Skeletal muscle tissue (tissue), 4 donors: ENCODE results near the gene TMTC1. TPM values are rescaled to one million over a fixed set of nuclear protein-coding genes. Genes with fewer than 3 reads are reported as not detected.

Source experiments
- H3K27ac ChIP-seq: one replicate; pipeline ENCODE4 v1.7.0; 2013; ENCODE audit warnings: mild to moderate bottlenecking, low read depth, low read length, inconsistent platforms
- H3K27me3 ChIP-seq, 3 donors: one replicate each; pipeline ENCODE4 v1.7.0; 2013; ENCODE audit warnings: low read length in 3 of 3; ENCODE audit not compliant: control insufficient read depth in 3 of 3, insufficient read depth in 3 of 3
- H3K36me3 ChIP-seq, 3 donors: one replicate each; pipeline ENCODE4 v1.7.0; 2013; ENCODE audit warnings: low read length in 3 of 3; ENCODE audit not compliant: control insufficient read depth in 3 of 3, insufficient read depth in 3 of 3
- H3K4me1 ChIP-seq, 3 donors: one replicate each; pipeline ENCODE4 v1.7.0; 2013; ENCODE audit warnings: low read length in 3 of 3, mild to moderate bottlenecking in 3 of 3; ENCODE audit not compliant: control insufficient read depth in 3 of 3, insufficient read depth in 3 of 3
- H3K4me3 ChIP-seq, 3 donors: one replicate each; pipeline ENCODE4 v1.7.0; 2013; ENCODE audit warnings: low read length in 3 of 3
- H3K9ac ChIP-seq, 3 donors: one replicate each; pipeline ENCODE4 v1.7.0; 2013; ENCODE audit warnings: low read length in 3 of 3, mild to moderate bottlenecking in 3 of 3, moderate library complexity in 2 of 3, low read depth in 1 of 3
- H3K9me3 ChIP-seq, 3 donors: one replicate each; pipeline ENCODE4 v1.7.0; 2013; ENCODE audit warnings: low read length in 3 of 3; ENCODE audit not compliant: control insufficient read depth in 3 of 3
- total RNA-seq: library from RNA; depleted of rRNA; stranded (reverse); fragments of >200 nt; gene quantifications from one replicate; pipeline ENCODE4 v1.2.3, GENCODE V29; 2014
- donor health status: Osteomylitis.

TMTC1 gene
- total RNA-seq, 1 donor from 2014 or later: 37.6 TPM

GRCh38 chr12:29719381-29719780, 64.4 kb downstream of the TMTC1 start:
- Histone ChIP-seq H3K4me1 (peaks cover 2 to 4% (median 3%) of the 10 kb centered on the region in 3 donors), H3K9me3 (no peaks in the 10 kb centered on the region), H3K27me3 (no peaks in the 10 kb centered on the region), H3K36me3 (peaks cover 0 to 5% (median 0%) of the 10 kb centered on the region in 3 donors), H3K4me3 (no peak overlapping the region), H3K27ac (no peak overlapping the region), H3K9ac (no peak overlapping the region)

GRCh38 chr12:29717540-29718100, 66.1 kb downstream of the TMTC1 start:
- H3K36me3 ChIP-seq: peaks cover 0 to 5% (median 0%) of the 10 kb centered on the region in 3 donors
- no peak overlapping the region for H3K27ac ChIP-seq
- H3K4me3 ChIP-seq: no peak overlapping the region
- no peak overlapping the region for H3K9ac ChIP-seq
- no peaks in the 10 kb centered on the region for H3K9me3 ChIP-seq
- H3K27me3 ChIP-seq: no peaks in the 10 kb centered on the region
- peaks cover 6 to 19% (median 9%) of the 10 kb centered on the region in 3 donors for H3K4me1 ChIP-seq

GRCh38 chr12:29714966-29715365, 68.8 kb downstream of the TMTC1 start:
- Histone ChIP-seq H3K27me3 (no peaks in the 10 kb centered on the region), H3K9ac (no peak overlapping the region), H3K27ac (no peak overlapping the region), H3K4me1 (peaks cover 12 to 30% (median 13%) of the 10 kb centered on the region in 3 donors), H3K4me3 (no peak overlapping the region), H3K9me3 (no peaks in the 10 kb centered on the region), H3K36me3 (peaks cover 0 to 3% (median 0%) of the 10 kb centered on the region in 3 donors)

GRCh38 chr12:29713729-29714128, 70.0 kb downstream of the TMTC1 start:
- no peak overlapping the region for H3K9ac ChIP-seq
- no peaks in the 10 kb centered on the region for H3K27me3 ChIP-seq
- no peaks in the 10 kb centered on the region for H3K9me3 ChIP-seq
- no peaks in the 10 kb centered on the region for H3K36me3 ChIP-seq
- H3K4me3 ChIP-seq: no peak overlapping the region
- H3K27ac ChIP-seq: peak overlapping the region; percentile 41
- H3K4me1 ChIP-seq: peaks cover 12 to 34% (median 17%) of the 10 kb centered on the region in 3 donors

- peaks cover 12 to 34% (median 20%) of the 10 kb centered on the region in 3 donors for H3K4me1 ChIP-seq
- H3K27ac ChIP-seq: no peak overlapping the region
- no peak overlapping the region for H3K4me3 ChIP-seq
- H3K9me3 ChIP-seq: no peaks in the 10 kb centered on the region
- no peaks in the 10 kb centered on the region for H3K27me3 ChIP-seq
- H3K36me3 ChIP-seq: no peaks in the 10 kb centered on the region
- H3K9ac ChIP-seq: no peak overlapping the region
These were observed 72.4 kb downstream of the TMTC1 start for GRCh38 chr12:29711381-29711780.

- Histone ChIP-seq H3K36me3 (peaks cover 0 to under 1% (median 0%) of the 10 kb centered on the region in 3 donors), H3K27ac (no peak overlapping the region), H3K4me1 (peaks cover 12 to 34% (median 20%) of the 10 kb centered on the region in 3 donors), H3K27me3 (no peaks in the 10 kb centered on the region), H3K9ac (peak overlapping the region in 1 of 3 donors; percentile 32), H3K4me3 (peak overlapping the region in 1 of 3 donors; percentile 15), H3K9me3 (no peaks in the 10 kb centered on the region)
These were observed 73.6 kb downstream of the TMTC1 start for GRCh38 chr12:29710104-29710503.

GRCh38 chr12:29709496-29710040, 74.2 kb downstream of the TMTC1 start:
- Histone ChIP-seq H3K27me3 (no peaks in the 10 kb centered on the region), H3K9me3 (no peaks in the 10 kb centered on the region), H3K27ac (no peak overlapping the region), H3K9ac (peak overlapping the region in 1 of 3 donors; percentile 32), H3K4me1 (peaks cover 11 to 31% (median 19%) of the 10 kb centered on the region in 3 donors), H3K4me3 (peak overlapping the region in 1 of 3 donors; percentile 15), H3K36me3 (peaks cover 0 to 3% (median 0%) of the 10 kb centered on the region in 3 donors)

- no peak overlapping the region for H3K27ac ChIP-seq
- no peaks in the 10 kb centered on the region for H3K27me3 ChIP-seq
- no peaks in the 10 kb centered on the region for H3K9me3 ChIP-seq
- H3K4me1 ChIP-seq: peaks cover 9 to 29% (median 17%) of the 10 kb centered on the region in 3 donors
- peaks cover 0 to 3% (median 0%) of the 10 kb centered on the region in 3 donors for H3K36me3 ChIP-seq
- no peak overlapping the region for H3K9ac ChIP-seq
- no peak overlapping the region for H3K4me3 ChIP-seq
These were observed 74.7 kb downstream of the TMTC1 start for GRCh38 chr12:29709054-29709453.

- no peaks in the 10 kb centered on the region for H3K9me3 ChIP-seq
- H3K4me1 ChIP-seq: peaks cover 6 to 17% (median 10%) of the 10 kb centered on the region in 3 donors
- H3K27ac ChIP-seq: no peak overlapping the region
- no peak overlapping the region for H3K4me3 ChIP-seq
- no peak overlapping the region for H3K9ac ChIP-seq
- H3K36me3 ChIP-seq: peaks cover 0 to 3% (median 0%) of the 10 kb centered on the region in 3 donors
- H3K27me3 ChIP-seq: no peaks in the 10 kb centered on the region
These were observed 75.9 kb downstream of the TMTC1 start for GRCh38 chr12:29707846-29708245.

GRCh38 chr12:29706311-29706710, 77.4 kb downstream of the TMTC1 start:
- Histone ChIP-seq H3K4me1 (peaks cover 6 to 16% (median 10%) of the 10 kb centered on the region in 3 donors), H3K27ac (no peak overlapping the region), H3K4me3 (no peak overlapping the region), H3K9ac (no peak overlapping the region), H3K27me3 (no peaks in the 10 kb centered on the region), H3K9me3 (no peaks in the 10 kb centered on the region), H3K36me3 (peaks cover 0 to 3% (median 0%) of the 10 kb centered on the region in 3 donors)
